PC-9 (cell line): ENCODE results near the gene USP21. TPM values are rescaled to one million over a fixed set of nuclear protein-coding genes. Genes with fewer than 3 reads are reported as not detected.

ENCODE experiments used
- BruUV-seq: library from RNA; stranded (reverse); fragments of 400-500 nt; replicated peaks from 2 replicates; lab custom pipeline; 2021; lab: Mats Ljungman, UMichigan
- CTCF ChIA-PET: fragments of 300-600 bp; sonication (Branson Sonifier 250); formaldehyde crosslinking; loops from one replicate; lab custom pipeline; 2022; ENCODE audit warnings: antibody characterized with exemption; lab: Charles Lee
- POLR2A ChIA-PET: fragments of 300-600 bp; sonication (Branson Sonifier 250); formaldehyde crosslinking; loops from one replicate; lab custom pipeline; 2022; ENCODE audit warnings: antibody characterized with exemption; ENCODE audit not compliant: unreplicated experiment; lab: Charles Lee
- DNase-seq, 2 experiments: peaks; one replicate each; pipeline versions ENCODE4 v3.0.0 to v3.0.0-alpha.2; 2015 to 2022; ENCODE audit warnings: mixed read lengths in 1 of 2
- H2AFZ ChIP-seq: fragments of 200-600 bp; sonication (generic); 2 replicates; pipeline ENCODE4 v1.8.1; 2017; ENCODE audit warnings: antibody characterized with exemption
- H3F3A ChIP-seq: fragments of 200-600 bp; sonication (generic); 2 replicates; pipeline ENCODE4 v1.8.1; 2017; ENCODE audit warnings: antibody characterized with exemption, mild to moderate bottlenecking, low read depth; ENCODE audit not compliant: insufficient read depth
- H3K27ac ChIP-seq: fragments of 200-600 bp; sonication (generic); 2 replicates; pipeline ENCODE4 v1.6.1; 2016; ENCODE audit warnings: mixed run types
- H3K27me3 ChIP-seq: fragments of 200-600 bp; sonication (generic); 2 replicates; pipeline ENCODE4 v1.6.1; 2016; ENCODE audit warnings: low read depth, mixed run types; ENCODE audit not compliant: insufficient read depth
- H3K36me3 ChIP-seq: fragments of 200-600 bp; sonication (generic); 2 replicates; pipeline ENCODE4 v1.6.1; 2016; ENCODE audit warnings: low read depth, mixed run types
- H3K4me1 ChIP-seq: fragments of 200-600 bp; sonication (generic); replicated peaks from 2 replicates; pipeline ENCODE4 v1.6.1; 2016; ENCODE audit warnings: mixed run types; ENCODE audit not compliant: insufficient read depth
- H3K4me2 ChIP-seq: fragments of 200-600 bp; sonication (generic); 2 replicates; pipeline ENCODE4 v1.6.1; 2017; ENCODE audit warnings: mixed run types
- H3K4me3 ChIP-seq: fragments of 200-600 bp; sonication (generic); 2 replicates; pipeline ENCODE4 v1.6.1; 2016; ENCODE audit warnings: mixed run types
- H3K79me2 ChIP-seq: fragments of 200-600 bp; sonication (generic); 2 replicates; pipeline ENCODE4 v1.6.1; 2017; ENCODE audit warnings: low read depth, mixed run types
- H3K9me2 ChIP-seq: fragments of 200-600 bp; sonication (generic); 2 replicates; pipeline ENCODE4 v1.8.1; 2017; ENCODE audit warnings: mild to moderate bottlenecking; ENCODE audit not compliant: insufficient read depth
- H3K9me3 ChIP-seq: fragments of 200-600 bp; sonication (generic); 2 replicates; pipeline ENCODE4 v1.8.1; 2016; ENCODE audit warnings: low read depth; ENCODE audit not compliant: insufficient read depth
- H4K20me1 ChIP-seq: fragments of 200-600 bp; sonication (generic); 2 replicates; pipeline ENCODE4 v1.8.1; 2017; ENCODE audit not compliant: insufficient read depth
- CTCF ChIP-seq: fragments of 200-600 bp; sonication (generic); conservative IDR thresholded peaks from 2 replicates; pipeline ENCODE4 v1.6.1; 2017; ENCODE audit warnings: mixed run types, antibody characterized with exemption, mild to moderate bottlenecking, moderate library complexity
- EZH2 ChIP-seq: fragments of 200-600 bp; sonication (generic); IDR thresholded peaks from 2 replicates; pipeline ENCODE4 v1.8.0; 2017; ENCODE audit warnings: antibody characterized with exemption, low read depth
- intact Hi-C: fragments of 100-400 bp; cut with micrococcal nuclease; formaldehyde crosslinking; loops from one replicate; pipeline ENCODE4 v1.10.0; 2022; ENCODE audit not compliant: unreplicated experiment
- total RNA-seq: library from RNA; stranded (reverse); gene quantifications from 2 replicates; pipeline ENCODE4 v1.2.3, GENCODE V29; 2021

The USP21 gene
- total RNA-seq, 1 experiment from 2014 or later, result 34.8 TPM

- peaks cover 13% of the 10 kb centered on the region; the same call in 1 of the 2 replicates for H3F3A ChIP-seq
- peaks cover 15% of the 10 kb centered on the region for H3K4me1 ChIP-seq
- TF ChIP-seq EZH2 (no peak), CTCF (no peak)
- peak overlapping the region; percentile 94 for H2AFZ ChIP-seq
- no peaks in the 10 kb centered on the region for H3K27me3 ChIP-seq
- ChIA-PET CTCF (interaction anchor here (0.5 to 0.6 kb wide), 2 partner anchors 12 to 179 kb away, joined by 3 to 13 read pairs; no protein-coding TSS in a partner anchor), POLR2A (interaction anchor here (0.6 to 0.7 kb wide), 5 partner anchors 11 to 504 kb away, joined by 3 to 29 read pairs (median 4); partner anchors contain the start of genes DEDD and PPOX)
- peak overlapping the region; percentile 85 for H3K4me2 ChIP-seq
- peak overlapping the region; percentile 83 for H3K4me3 ChIP-seq
- H3K79me2 ChIP-seq, result peaks cover 14% of the 10 kb centered on the region
- H3K27ac ChIP-seq, result peak overlapping the region; percentile 61; the same call in 1 of the 2 replicates
- intact Hi-C loops, result loop anchor here (1.0 kb wide), 1 partner anchor 43 kb away; no protein-coding TSS in a partner anchor
- DNase-seq, result no peak
- H3K9me2 ChIP-seq, result no peaks in the 10 kb centered on the region
- peaks cover 11% of the 10 kb centered on the region for H3K36me3 ChIP-seq
- BruUV-seq, result no TSS peak
- no peaks in the 10 kb centered on the region for H4K20me1 ChIP-seq
- H3K9me3 ChIP-seq, result no peaks in the 10 kb centered on the region
These were observed 17.3 kb downstream of the USP21 start for GRCh38 chr1:161176468-161177111.

GRCh38 chr1:161177112-161177935 lies 18.0 kb downstream of the USP21 start, which contains the start of gene B4GALT3:
Gene B4GALT3, minus strand, starts transcription at chr1:161177507. Its CDS starts 1,447 bp downstream, at chr1:161176060.
- TF ChIP-seq EZH2, result no peak
- peak; percentile 49; the same call in 1 of the 2 replicates for TF ChIP-seq CTCF
- peak within 1 kb of the TSS; percentile 85 for H3K4me2 ChIP-seq
- H3F3A ChIP-seq, result peaks cover 13% of the 10 kb centered on the region; the same call in 1 of the 2 replicates
- peak within 1 kb of the TSS; percentile 83 for H3K4me3 ChIP-seq
- peaks cover 11% of the 10 kb centered on the region for H3K36me3 ChIP-seq
- H3K9me3 ChIP-seq, result no peaks in the 10 kb centered on the region
- DNase-seq, result peak; percentile 64 to 91
- no peaks in the 10 kb centered on the region for H3K27me3 ChIP-seq
- peaks cover 14% of the 10 kb centered on the region for H3K79me2 ChIP-seq
- peaks cover 19% of the 10 kb centered on the region for H3K4me1 ChIP-seq
- ChIA-PET CTCF (interaction anchor here (0.6 kb wide), 1 partner anchor 180 kb away, joined by 13 read pairs; no protein-coding TSS in a partner anchor), POLR2A (interaction anchor here (0.6 to 0.7 kb wide), 4 partner anchors 11 to 504 kb away, joined by 3 to 29 read pairs (median 5); partner anchors contain the start of genes DEDD and PPOX)
- BruUV-seq, result TSS peak; percentile 92
- H4K20me1 ChIP-seq, result no peaks in the 10 kb centered on the region
- peak within 1 kb of the TSS; percentile 61 for H3K27ac ChIP-seq
- peak within 1 kb of the TSS; percentile 94 for H2AFZ ChIP-seq
- intact Hi-C loops, result loop anchor here (1.0 kb wide), 1 partner anchor 44 kb away; no protein-coding TSS in a partner anchor
- no peaks in the 10 kb centered on the region for H3K9me2 ChIP-seq

GRCh38 chr1:161177936-161178244 lies 18.6 kb downstream of the USP21 start:
- no peak for DNase-seq
- Histone ChIP-seq H2AFZ (peak overlapping the region; percentile 94), H3K79me2 (peaks cover 14% of the 10 kb centered on the region), H3K9me3 (no peaks in the 10 kb centered on the region), H3K4me1 (peaks cover 25% of the 10 kb centered on the region), H3K36me3 (peaks cover 6% of the 10 kb centered on the region), H3K9me2 (no peaks in the 10 kb centered on the region), H3K27ac (peak overlapping the region; percentile 61), H3F3A (peaks cover 13% of the 10 kb centered on the region; the same call in 1 of the 2 replicates), H3K27me3 (no peaks in the 10 kb centered on the region), H3K4me3 (peak overlapping the region; percentile 83), H4K20me1 (no peaks in the 10 kb centered on the region), H3K4me2 (peak overlapping the region; percentile 85)
- CTCF ChIA-PET, result no interaction called here
- no TSS peak for BruUV-seq
- intact Hi-C loops, result loop anchor here (1.0 kb wide), 1 partner anchor 45 kb away; no protein-coding TSS in a partner anchor
- no peak for TF ChIP-seq EZH2
- no peak; the same call in 1 of the 2 replicates for TF ChIP-seq CTCF
- POLR2A ChIA-PET, result no interaction called here
